HFFc6 (cell line): ENCODE data around the gene AQP7. TPM values are rescaled to one million over a fixed set of nuclear protein-coding genes. Genes with fewer than 3 reads are reported as not detected.
"Not testable (repeated sequence)": the region's sequence is repeated elsewhere in the genome, so short reads cannot be mapped to it uniquely, and the experiment has no call there.

Source experiments
- DNase-seq: peaks from one replicate; pipeline ENCODE4 v3.0.0-alpha.2; 2018
- H3K27ac Mint-ChIP-seq: 2 replicates; pipeline ENCODE4 v1.8.0; 2020; ENCODE audit warnings: mild to moderate bottlenecking, mixed read lengths
- H3K27me3 Mint-ChIP-seq: 2 replicates; pipeline ENCODE4 v1.8.0; 2021; ENCODE audit warnings: mild to moderate bottlenecking, moderate library complexity, mixed read lengths; ENCODE audit not compliant: insufficient read depth
- H3K36me3 Mint-ChIP-seq: 2 replicates; pipeline ENCODE4 v1.8.0; 2021; ENCODE audit warnings: low read depth, mixed read lengths
- H3K4me1 Mint-ChIP-seq: 2 replicates; pipeline ENCODE4 v1.8.0; 2020; ENCODE audit warnings: low read depth, mixed read lengths
- H3K4me3 Mint-ChIP-seq: 2 replicates; pipeline ENCODE4 v1.8.0; 2020; ENCODE audit warnings: mild to moderate bottlenecking, moderate library complexity, mixed read lengths
- H3K9me3 Mint-ChIP-seq: 2 replicates; pipeline ENCODE4 v1.8.0; 2020; ENCODE audit warnings: mild to moderate bottlenecking, mixed read lengths
- total RNA-seq, 6 experiments: library from RNA; stranded (reverse); fragmentation: NEBNext Ultra II Directional; extraction: Animal tissue kit (Norgen Biotek cat#: 25700); gene quantifications; 2 replicates in 1 of 6; 3 replicates in 5 of 6; pipeline ENCODE4 v1.2.3, GENCODE V29; 2021
- TF ChIP-seq, protein P1 (sequence below): fragments of 200-600 bp; sonication (generic); IDR thresholded peaks from 2 replicates; pipeline ENCODE4 v1.5.0; 2021; ENCODE audit warnings: antibody characterized with exemption, mild to moderate bottlenecking

Gene AQP7
- total RNA-seq, 6 experiments from 2014 or later = not detected

DNA sequence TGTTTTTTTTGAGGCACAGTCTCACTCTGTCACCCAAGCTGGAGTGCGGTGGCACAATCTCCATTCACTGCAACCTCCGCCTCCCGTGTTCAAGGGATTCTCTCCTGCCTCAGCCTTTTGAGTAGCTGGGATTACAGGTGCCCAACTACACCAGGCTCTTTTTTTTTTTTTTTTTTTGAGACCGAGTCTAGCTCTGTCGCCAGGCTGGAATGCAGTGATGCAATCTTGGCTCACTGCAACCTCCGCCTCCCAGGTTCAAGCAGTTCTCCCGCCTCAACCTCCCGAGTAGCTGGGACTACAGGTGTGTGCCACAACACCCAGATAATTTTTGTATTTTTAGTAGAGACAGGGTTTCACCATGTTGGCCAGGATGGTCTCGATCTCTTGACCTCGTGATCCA, 20.0 kb downstream of the AQP7 start:
- H3K4me1 Mint-ChIP-seq, H3K9me3 Mint-ChIP-seq, H3K27me3 Mint-ChIP-seq, H3K4me3 Mint-ChIP-seq, H3K36me3 Mint-ChIP-seq, H3K27ac Mint-ChIP-seq, DNase-seq: not testable (repeated sequence)

DNA sequence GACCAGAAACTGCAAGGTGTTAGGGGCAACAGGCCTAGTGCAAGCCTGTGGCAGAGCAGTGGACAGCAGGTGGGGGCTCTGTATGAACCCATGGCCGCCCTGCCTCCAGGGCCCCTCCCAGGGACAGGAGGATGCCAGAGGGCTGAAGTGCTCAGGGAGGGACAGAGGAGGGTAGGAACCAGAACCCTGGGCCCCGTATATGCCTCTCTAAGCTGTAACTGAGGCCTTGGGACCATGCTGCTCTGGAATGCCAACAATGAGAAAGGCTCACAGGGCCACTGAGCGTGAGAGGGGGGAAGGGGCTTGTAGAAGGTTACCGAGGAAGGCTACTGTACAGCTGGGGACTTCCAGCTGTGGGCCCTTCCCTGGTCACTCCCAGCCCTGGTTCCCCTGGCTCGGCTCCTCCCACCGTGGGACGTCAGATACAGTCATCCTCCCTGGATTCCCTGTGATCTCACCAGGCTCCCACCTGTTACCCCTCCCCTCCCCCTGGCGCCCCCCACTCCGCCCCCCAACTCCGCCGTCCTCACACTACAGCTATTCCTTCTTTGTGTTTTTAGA, 21.1 kb downstream of the AQP7 start:
- no peaks in the 10 kb centered on the region for H3K4me1 Mint-ChIP-seq
- no peak overlapping the region for H3K27ac Mint-ChIP-seq
- no peak overlapping the region for H3K4me3 Mint-ChIP-seq

DNA sequence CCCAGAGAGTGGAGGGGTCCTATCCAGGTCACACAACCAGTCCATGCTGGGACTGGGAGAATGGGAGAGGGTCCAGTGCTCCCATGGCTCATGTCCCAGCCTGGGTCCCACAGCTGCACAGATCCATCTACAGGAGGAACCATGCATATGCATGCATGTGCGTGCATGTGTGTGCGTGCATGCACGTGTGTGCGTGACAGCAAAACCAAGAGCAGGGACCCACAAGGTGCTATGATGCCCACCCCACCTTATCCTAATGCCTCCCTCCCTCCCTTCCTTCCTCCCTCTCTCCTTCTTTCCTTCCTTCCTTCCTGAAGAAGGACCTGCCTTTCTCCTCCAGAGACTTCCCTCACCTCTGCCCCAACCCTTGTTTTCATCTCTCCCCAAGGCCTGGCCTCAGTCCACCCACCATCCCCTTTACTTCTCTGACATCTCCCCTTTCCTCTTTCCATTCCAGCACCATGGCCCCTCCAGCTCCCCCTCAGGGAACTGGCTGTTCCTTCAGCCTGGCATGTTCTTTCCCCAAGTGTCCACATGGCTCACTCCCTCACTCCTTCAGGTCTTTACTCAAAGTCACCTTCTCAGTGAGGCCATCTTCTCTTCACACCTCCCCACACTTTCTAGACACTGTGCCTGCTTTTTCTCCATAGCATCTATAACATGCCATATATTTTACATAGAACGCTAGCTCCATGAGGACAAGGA, 21.8 kb downstream of the AQP7 start:
- no peaks in the 10 kb centered on the region for H3K9me3 Mint-ChIP-seq
- H3K4me3 Mint-ChIP-seq = no peak overlapping the region
- H3K27ac Mint-ChIP-seq = no peak overlapping the region
- TF ChIP-seq, protein P1, sequence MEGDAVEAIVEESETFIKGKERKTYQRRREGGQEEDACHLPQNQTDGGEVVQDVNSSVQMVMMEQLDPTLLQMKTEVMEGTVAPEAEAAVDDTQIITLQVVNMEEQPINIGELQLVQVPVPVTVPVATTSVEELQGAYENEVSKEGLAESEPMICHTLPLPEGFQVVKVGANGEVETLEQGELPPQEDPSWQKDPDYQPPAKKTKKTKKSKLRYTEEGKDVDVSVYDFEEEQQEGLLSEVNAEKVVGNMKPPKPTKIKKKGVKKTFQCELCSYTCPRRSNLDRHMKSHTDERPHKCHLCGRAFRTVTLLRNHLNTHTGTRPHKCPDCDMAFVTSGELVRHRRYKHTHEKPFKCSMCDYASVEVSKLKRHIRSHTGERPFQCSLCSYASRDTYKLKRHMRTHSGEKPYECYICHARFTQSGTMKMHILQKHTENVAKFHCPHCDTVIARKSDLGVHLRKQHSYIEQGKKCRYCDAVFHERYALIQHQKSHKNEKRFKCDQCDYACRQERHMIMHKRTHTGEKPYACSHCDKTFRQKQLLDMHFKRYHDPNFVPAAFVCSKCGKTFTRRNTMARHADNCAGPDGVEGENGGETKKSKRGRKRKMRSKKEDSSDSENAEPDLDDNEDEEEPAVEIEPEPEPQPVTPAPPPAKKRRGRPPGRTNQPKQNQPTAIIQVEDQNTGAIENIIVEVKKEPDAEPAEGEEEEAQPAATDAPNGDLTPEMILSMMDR = peak; percentile 15; the same call in 1 of the 2 replicates
- H3K4me1 Mint-ChIP-seq = peaks cover 7% of the 10 kb centered on the region
- H3K27me3 Mint-ChIP-seq = peaks cover 5% of the 10 kb centered on the region; the same call in 1 of the 2 replicates
- no peak for DNase-seq
- no peaks in the 10 kb centered on the region for H3K36me3 Mint-ChIP-seq

More for the DNA sequence above, 21.1 kb downstream of the AQP7 start:
- TF ChIP-seq, protein P1 = no peak
- Mint-ChIP-seq H3K36me3 (no peaks in the 10 kb centered on the region), H3K9me3 (no peaks in the 10 kb centered on the region), H3K27me3 (peaks cover 5% of the 10 kb centered on the region; the same call in 1 of the 2 replicates)
- no peak for DNase-seq

DNA sequence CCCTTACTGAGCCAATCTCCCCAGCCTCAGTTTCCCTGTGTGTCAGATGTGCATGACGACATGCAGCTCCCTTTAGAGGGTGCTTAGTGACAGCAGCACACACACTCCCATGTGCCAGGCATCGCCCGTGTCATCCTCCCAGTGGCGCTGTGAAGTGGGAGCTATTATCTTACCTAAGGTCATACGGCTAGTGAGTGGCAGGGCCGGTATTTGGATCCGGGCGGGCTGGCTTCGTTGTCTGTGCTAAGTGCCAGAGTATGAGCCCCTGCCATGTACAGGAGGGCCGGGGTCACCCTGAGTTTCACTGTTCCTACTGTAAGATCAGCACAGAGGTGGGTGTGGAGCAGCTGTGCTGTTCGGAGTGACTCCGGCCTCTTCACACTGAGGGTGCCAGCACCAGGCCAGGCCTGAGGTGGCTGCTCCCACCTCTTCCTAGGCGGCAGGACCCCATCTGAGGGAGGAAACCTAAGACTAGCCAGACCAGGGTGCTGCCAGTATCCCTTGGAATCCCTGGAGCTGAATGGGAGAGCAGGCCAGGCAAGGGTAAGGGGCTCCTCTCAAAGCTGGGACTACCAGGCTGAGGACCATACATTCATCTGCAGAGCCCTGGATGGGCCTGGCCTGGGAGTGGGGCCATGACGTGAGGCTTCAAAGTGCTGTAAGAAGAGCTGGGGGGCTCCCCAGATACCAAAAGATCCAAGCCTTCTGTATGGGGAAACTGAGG, 22.5 kb downstream of the AQP7 start:
- Mint-ChIP-seq H3K9me3 (no peaks in the 10 kb centered on the region), H3K36me3 (no peaks in the 10 kb centered on the region), H3K27ac (no peak overlapping the region), H3K27me3 (peaks cover 5% of the 10 kb centered on the region; the same call in 1 of the 2 replicates), H3K4me3 (no peak overlapping the region), H3K4me1 (peaks cover 14% of the 10 kb centered on the region)
- no peak for DNase-seq
- TF ChIP-seq, protein P1 = no peak

DNA sequence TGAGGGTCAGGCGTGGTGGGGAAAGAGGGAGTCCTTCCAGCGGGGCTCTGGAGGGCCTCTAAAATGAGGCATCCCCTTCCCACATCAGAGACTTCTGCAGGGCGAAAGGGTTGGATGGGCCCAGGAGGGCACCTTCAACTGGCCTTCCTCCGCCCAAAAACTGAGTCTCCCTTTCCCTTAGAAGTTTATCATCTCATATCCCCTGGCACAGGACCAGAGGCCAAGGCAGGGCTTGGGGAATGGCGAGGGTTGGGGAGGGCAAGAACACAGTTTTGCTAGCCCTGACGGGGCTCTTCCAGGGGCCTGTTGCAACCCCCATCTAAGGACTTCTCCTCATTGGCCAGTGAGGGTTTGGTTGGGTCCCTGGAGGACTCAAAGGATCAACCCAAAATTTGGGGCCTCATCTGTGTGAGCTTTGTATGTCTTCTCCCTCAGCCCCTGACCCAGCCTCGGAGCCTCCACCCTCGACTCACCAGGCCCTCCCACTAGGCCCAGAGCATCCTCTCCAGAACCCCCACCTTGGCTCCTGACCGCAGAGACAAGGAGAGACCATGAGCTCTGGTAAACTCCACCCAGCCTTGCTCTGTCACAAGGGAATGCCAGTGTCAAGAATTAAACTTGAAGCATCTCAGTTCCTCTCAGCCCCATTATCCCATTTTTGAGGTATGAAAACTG, 24.1 kb downstream of the AQP7 start:
- no peaks in the 10 kb centered on the region for H3K9me3 Mint-ChIP-seq
- no peak for DNase-seq
- no peak overlapping the region for H3K27ac Mint-ChIP-seq

More for the DNA sequence above, 24.1 kb downstream of the AQP7 start:
- TF ChIP-seq, protein P1 = no peak
- Mint-ChIP-seq H3K36me3 (no peaks in the 10 kb centered on the region), H3K27me3 (no peaks in the 10 kb centered on the region; the same call in 1 of the 2 replicates), H3K4me3 (no peak overlapping the region), H3K4me1 (peaks cover 18% of the 10 kb centered on the region)
